ENCODE measurements around the gene C6orf89. TPM values are rescaled to one million over a fixed set of nuclear protein-coding genes. Genes with fewer than 3 reads are reported as not detected.

The C6orf89 gene
- total and polyA plus RNA-seq, 2 of the 8 experiments (the other 6 are each of a cell fraction or from before 2014, with no cell fraction given): 4.6 to 12.3 TPM

DNA sequence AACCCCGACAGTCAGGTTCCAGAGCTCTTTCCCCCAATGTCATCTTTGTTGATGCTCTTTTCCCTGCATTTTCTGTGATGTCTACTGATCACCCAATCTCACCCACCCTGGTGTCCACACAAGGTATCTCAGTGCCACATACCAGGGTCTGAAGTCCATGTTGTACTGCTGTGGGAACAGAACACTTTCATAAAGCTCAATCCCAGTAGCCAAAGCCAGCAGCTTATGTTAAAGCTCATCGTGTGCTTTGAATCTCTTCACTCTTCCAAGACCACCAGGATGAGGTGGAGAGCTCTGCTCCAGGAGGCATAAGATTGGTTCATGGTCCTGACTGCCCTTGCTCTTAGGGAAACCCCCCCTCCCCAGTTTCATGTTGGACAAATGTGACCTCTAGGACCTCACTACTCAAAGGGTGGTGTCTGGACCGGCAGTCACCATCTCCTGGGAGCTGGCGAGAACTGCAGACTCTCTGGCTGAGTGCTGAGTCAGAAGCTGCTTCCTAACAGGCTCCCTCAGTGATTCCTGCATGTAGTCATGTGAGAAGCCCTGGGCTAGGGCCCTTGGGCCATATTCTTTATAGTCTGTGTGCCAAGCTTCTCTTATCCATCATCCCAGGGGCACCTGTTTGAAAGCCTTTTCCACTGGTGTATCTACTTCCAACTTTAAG lies 33.1 kb upstream of the C6orf89 start:
- FAIRE-seq (no peak), DNase-seq (ENCODE audit: low read depth in 1 of 2, low spot score in 2 of 2) (no peak)
- Histone ChIP-seq H3K9ac (replicated peaks in 1 of 4; ENCODE audit: extremely low read depth in 1 of 4, low read depth in 3 of 4, low read length in 3 of 4) (no peak overlapping the region), H4K8ac (ENCODE audit: extremely low read depth, insufficient read depth, low read length) (no peak overlapping the region), H3K4me3 (ENCODE audit: extremely low read depth in 1 of 4, insufficient read depth in 2 of 4, low read depth in 3 of 4, low read length in 4 of 4) (no peak overlapping the region), H3K27me3 (replicated peaks in 1 of 4; ENCODE audit: control insufficient read depth in 3 of 4, extremely low read depth in 1 of 4, insufficient read depth in 3 of 4, low read length in 3 of 4) (peaks cover 0 to 9% (median 0%) of the 10 kb centered on the region in 4 experiments; a peak in 2 of 7 replicates), H2BK12ac (ENCODE audit: low read depth, low read length) (no peak overlapping the region), H3K4me2 (ENCODE audit: insufficient read depth in 1 of 2, low read depth in 2 of 2, low read length in 2 of 2) (no peak overlapping the region), H2BK15ac (ENCODE audit: low read length) (no peak overlapping the region), H2BK5ac (ENCODE audit: low read depth, low read length) (no peak overlapping the region), H3K23ac (ENCODE audit: insufficient read length) (no peak overlapping the region), H3K56ac (replicated peaks; ENCODE audit: insufficient read length, low read depth, low read length) (no peak overlapping the region), H2BK20ac (ENCODE audit: low read length) (no peak overlapping the region), H2BK120ac (replicated peaks; ENCODE audit: low read depth, low read length) (no peak overlapping the region), H4K20me1 (replicated peaks in 1 of 2; ENCODE audit: control insufficient read depth in 1 of 2, insufficient read depth in 2 of 2, low read length in 2 of 2) (no peaks in the 10 kb centered on the region), H3K79me1 (ENCODE audit: low read depth, low read length) (peaks cover 5% of the 10 kb centered on the region; the same call in 1 of the 2 replicates), H4K5ac (ENCODE audit: insufficient read length, low read depth, low read length) (no peak overlapping the region), H2AK5ac (ENCODE audit: low read depth, low read length) (no peak overlapping the region), H3K4me1 (replicated peaks in 1 of 4; ENCODE audit: control insufficient read depth in 3 of 4, insufficient read depth in 4 of 4, low read length in 3 of 4) (peaks cover 7 to 17% (median 9%) of the 10 kb centered on the region in 4 experiments), H4K91ac (replicated peaks; ENCODE audit: insufficient read length, low read length) (no peak overlapping the region), H3K36me3 (ENCODE audit: control insufficient read depth in 2 of 4, insufficient read depth in 4 of 4, low read length in 3 of 4) (peaks cover 9 to 42% (median 18%) of the 10 kb centered on the region in 4 experiments; a peak in 7 of 8 replicates), H3K14ac (ENCODE audit: insufficient read length) (no peak overlapping the region), H3K79me2 (ENCODE audit: control insufficient read depth in 1 of 2, insufficient read depth in 2 of 2, low read length in 2 of 2) (peaks cover 3 to 9% of the 10 kb centered on the region in 2 experiments; a peak in 2 of 4 replicates), H3K4ac (replicated peaks; ENCODE audit: insufficient read length, low read depth, low read length) (no peak overlapping the region), H3K23me2 (ENCODE audit: low read depth, low read length) (peaks cover 5% of the 10 kb centered on the region), H2AFZ (ENCODE audit: low read length) (no peak overlapping the region), H3K9me3 (ENCODE audit: insufficient read depth in 2 of 2, low read depth in 1 of 2, low read length in 1 of 2) (peaks cover 0 to 2% of the 10 kb centered on the region in 2 experiments; a peak in 2 of 4 replicates), H3K27ac (ENCODE audit: low read depth, low read length) (no peak overlapping the region), H3K18ac (ENCODE audit: extremely low read depth, low read length) (no peak overlapping the region)
- CTCF ChIA-PET (ENCODE audit: partially characterized antibody): interaction anchor here (0.9 to 13.7 kb wide), 15 partner anchors 9 to 356 kb away, joined by 3 to 293 read pairs (median 34); partner anchors contain the start of gene PPIL1
- 80% methylated on average over 4 of the region's 4 CpGs; no CpG with 5 or more reads in 1 of the 2 experiments for WGBS, 2 experiments (ENCODE audit: extremely low coverage in 1 of 2, insufficient coverage in 1 of 2, insufficient read length in 1 of 2, insufficient replicate concordance in 2 of 2, low coverage in 1 of 2, low lambda C conversion rate in 2 of 2, missing lambda C conversion rate in 1 of 2)
- POLR2A ChIA-PET (ENCODE audit: partially characterized antibody): interaction anchor here (0.9 to 1.8 kb wide), 7 partner anchors 12 to 76 kb away, joined by 3 to 7 read pairs (median 4); partner anchors contain the start of gene PPIL1
- TF ChIP-seq EP300 (IDR thresholded peaks at IDR 0.05; ENCODE audit: borderline replicate concordance in 1 of 2, low read depth in 2 of 2, low read length in 2 of 2): no peak
- TF ChIP-seq ZNF274 (IDR thresholded peaks at IDR 0.05; ENCODE audit: borderline replicate concordance, extremely low read depth, low read length): no peak
- no peak for TF ChIP-seq CBX8 (IDR thresholded peaks at IDR 0.05; ENCODE audit: borderline replicate concordance, low read depth, low read length)
- no peak for TF ChIP-seq SAP30 (IDR thresholded peaks at IDR 0.05; ENCODE audit: insufficient read depth, insufficient replicate concordance, low read length)
- no peak for TF ChIP-seq TAF1 (IDR thresholded peaks at IDR 0.05; ENCODE audit: low read depth, low read length)
- no peak for TF ChIP-seq SIX5 (IDR thresholded peaks at IDR 0.05; ENCODE audit: low read depth, low read length)
- TF ChIP-seq TBP (IDR thresholded peaks at IDR 0.05; ENCODE audit: low read depth, low read length): no peak
- no peak for TF ChIP-seq RAD21 (IDR thresholded peaks at IDR 0.05 in 1 of 2, conservative IDR thresholded peaks at IDR 0.05 in 1 of 2; ENCODE audit: low read depth in 2 of 2, low read length in 2 of 2)
- TF ChIP-seq TCF12 (IDR thresholded peaks at IDR 0.05; ENCODE audit: low read depth, low read length): no peak
- no peak for TF ChIP-seq KDM5A (IDR thresholded peaks at IDR 0.05; ENCODE audit: low read length)
- TF ChIP-seq SUZ12 (IDR thresholded peaks at IDR 0.05; ENCODE audit: low read length): no peak
- TF ChIP-seq SIN3A (conservative IDR thresholded peaks at IDR 0.05 in 1 of 2, IDR thresholded peaks at IDR 0.05 in 1 of 2; ENCODE audit: low read depth in 1 of 2, low read length in 2 of 2): no peak
